ENCODE data around the gene EPS8L2.
A peak's percentile ranks its signal among the peaks of the same experiment; 100 is the strongest.

EPS8L2 gene

GRCh38 chr11:673866-674265 lies 32.2 kb upstream of the EPS8L2 start:
- Histone ChIP-seq H3K36me3 (ENCODE audit: control insufficient read depth, insufficient read depth, low read length) (peaks cover 6% of the 10 kb centered on the region), H3K27ac (ENCODE audit: low read depth, low read length) (no peak overlapping the region), H3K18ac (ENCODE audit: low read length) (no peak overlapping the region), H3K79me2 (ENCODE audit: control insufficient read depth, insufficient read depth, low read length) (no peaks in the 10 kb centered on the region), H3K4ac (ENCODE audit: low read depth, low read length) (no peak overlapping the region), H3K9ac (ENCODE audit: low read length) (no peak overlapping the region), H2BK5ac (ENCODE audit: low read length) (no peak overlapping the region), H4K8ac (ENCODE audit: low read depth, low read length) (no peak overlapping the region), H3K79me1 (ENCODE audit: low read length) (no peaks in the 10 kb centered on the region), H2AK5ac (ENCODE audit: low read length) (no peak overlapping the region), H4K5ac (ENCODE audit: low read length) (no peak overlapping the region), H3K56ac (ENCODE audit: low read length) (no peak overlapping the region), H2BK15ac (replicated peaks; ENCODE audit: low read depth) (no peak overlapping the region), H3K4me1 (ENCODE audit: control insufficient read depth, low read depth, low read length) (no peaks in the 10 kb centered on the region), H3K4me3 (ENCODE audit: low read length) (no peak overlapping the region), H3K23ac (ENCODE audit: low read length) (no peak overlapping the region), H3K27me3 (ENCODE audit: insufficient read depth, low read length, poor library complexity) (no peaks in the 10 kb centered on the region), H2BK120ac (ENCODE audit: low read depth, low read length) (no peak overlapping the region), H3K4me2 (ENCODE audit: low read length) (no peak overlapping the region)
- no peak for DNase-seq
- WGBS (ENCODE audit: extremely low coverage, insufficient coverage, low lambda C conversion rate), result no CpG with 5 or more reads among the region's 8 CpGs

GRCh38 chr11:674406-674805 lies 31.6 kb upstream of the EPS8L2 start:
- no peaks in the 10 kb centered on the region for H3K27me3 ChIP-seq (ENCODE audit: insufficient read depth, low read length, poor library complexity)
- no peak overlapping the region for H3K4me2 ChIP-seq (ENCODE audit: low read length)
- no peak overlapping the region for H4K8ac ChIP-seq (ENCODE audit: low read depth, low read length)
- no peak overlapping the region for H2BK5ac ChIP-seq (ENCODE audit: low read length)
- no peak overlapping the region for H4K5ac ChIP-seq (ENCODE audit: low read length)
- H3K9ac ChIP-seq (ENCODE audit: low read length), result no peak overlapping the region
- H2BK120ac ChIP-seq (ENCODE audit: low read depth, low read length), result no peak overlapping the region
- H3K4ac ChIP-seq (ENCODE audit: low read depth, low read length), result no peak overlapping the region
- no peak overlapping the region for H3K27ac ChIP-seq (ENCODE audit: low read depth, low read length)
- WGBS (ENCODE audit: extremely low coverage, insufficient coverage, low lambda C conversion rate), result no CpG with 5 or more reads among the region's 17 CpGs
- H3K36me3 ChIP-seq (ENCODE audit: control insufficient read depth, insufficient read depth, low read length), result peaks cover 6% of the 10 kb centered on the region
- H3K79me1 ChIP-seq (ENCODE audit: low read length), result no peaks in the 10 kb centered on the region
- H3K23ac ChIP-seq (ENCODE audit: low read length), result no peak overlapping the region
- no peak for DNase-seq
- no peak overlapping the region for H2BK15ac ChIP-seq (replicated peaks; ENCODE audit: low read depth)
- H3K4me3 ChIP-seq (ENCODE audit: low read length), result no peak overlapping the region
- H3K79me2 ChIP-seq (ENCODE audit: control insufficient read depth, insufficient read depth, low read length), result no peaks in the 10 kb centered on the region
- no peaks in the 10 kb centered on the region for H3K4me1 ChIP-seq (ENCODE audit: control insufficient read depth, low read depth, low read length)
- H2AK5ac ChIP-seq (ENCODE audit: low read length), result no peak overlapping the region
- H3K56ac ChIP-seq (ENCODE audit: low read length), result no peak overlapping the region
- no peak overlapping the region for H3K18ac ChIP-seq (ENCODE audit: low read length)

- no peak overlapping the region for H2BK15ac ChIP-seq (replicated peaks; ENCODE audit: low read depth)
- no peak overlapping the region for H2AK5ac ChIP-seq (ENCODE audit: low read length)
- H3K18ac ChIP-seq (ENCODE audit: low read length), result no peak overlapping the region
- no peak overlapping the region for H4K5ac ChIP-seq (ENCODE audit: low read length)
- H3K4ac ChIP-seq (ENCODE audit: low read depth, low read length), result no peak overlapping the region
- H3K4me1 ChIP-seq (ENCODE audit: control insufficient read depth, low read depth, low read length), result no peaks in the 10 kb centered on the region
- H3K27ac ChIP-seq (ENCODE audit: low read depth, low read length), result no peak overlapping the region
- H3K79me1 ChIP-seq (ENCODE audit: low read length), result no peaks in the 10 kb centered on the region
- no peak overlapping the region for H3K23ac ChIP-seq (ENCODE audit: low read length)
- no peak for DNase-seq
- H3K9ac ChIP-seq (ENCODE audit: low read length), result no peak overlapping the region
- H3K4me3 ChIP-seq (ENCODE audit: low read length), result no peak overlapping the region
- no peak overlapping the region for H2BK120ac ChIP-seq (ENCODE audit: low read depth, low read length)
- WGBS (ENCODE audit: extremely low coverage, insufficient coverage, low lambda C conversion rate), result no CpG with 5 or more reads among the region's 3 CpGs
- peaks cover 4% of the 10 kb centered on the region for H3K36me3 ChIP-seq (ENCODE audit: control insufficient read depth, insufficient read depth, low read length)
- H3K27me3 ChIP-seq (ENCODE audit: insufficient read depth, low read length, poor library complexity), result no peaks in the 10 kb centered on the region
- no peak overlapping the region for H3K4me2 ChIP-seq (ENCODE audit: low read length)
- H2BK5ac ChIP-seq (ENCODE audit: low read length), result no peak overlapping the region
- no peaks in the 10 kb centered on the region for H3K79me2 ChIP-seq (ENCODE audit: control insufficient read depth, insufficient read depth, low read length)
- H4K8ac ChIP-seq (ENCODE audit: low read depth, low read length), result no peak overlapping the region
- H3K56ac ChIP-seq (ENCODE audit: low read length), result no peak overlapping the region
These were observed 27.7 kb upstream of the EPS8L2 start for GRCh38 chr11:678297-678696.

GRCh38 chr11:679271-680207 lies 26.5 kb upstream of the EPS8L2 start:
- Histone ChIP-seq H2BK120ac (ENCODE audit: low read depth, low read length) (no peak overlapping the region), H3K79me2 (ENCODE audit: control insufficient read depth, insufficient read depth, low read length) (no peaks in the 10 kb centered on the region), H3K56ac (ENCODE audit: low read length) (no peak overlapping the region), H4K5ac (ENCODE audit: low read length) (no peak overlapping the region), H2BK5ac (ENCODE audit: low read length) (no peak overlapping the region), H3K79me1 (ENCODE audit: low read length) (no peaks in the 10 kb centered on the region), H3K4me2 (ENCODE audit: low read length) (no peak overlapping the region), H3K9ac (ENCODE audit: low read length) (no peak overlapping the region), H3K4me1 (ENCODE audit: control insufficient read depth, low read depth, low read length) (no peaks in the 10 kb centered on the region), H2AK5ac (ENCODE audit: low read length) (no peak overlapping the region), H3K27me3 (ENCODE audit: insufficient read depth, low read length, poor library complexity) (no peaks in the 10 kb centered on the region), H3K4ac (ENCODE audit: low read depth, low read length) (no peak overlapping the region), H3K18ac (ENCODE audit: low read length) (no peak overlapping the region), H3K27ac (ENCODE audit: low read depth, low read length) (no peak overlapping the region), H3K36me3 (ENCODE audit: control insufficient read depth, insufficient read depth, low read length) (peaks cover 6% of the 10 kb centered on the region), H3K23ac (ENCODE audit: low read length) (no peak overlapping the region), H2BK15ac (replicated peaks; ENCODE audit: low read depth) (no peak overlapping the region), H3K4me3 (ENCODE audit: low read length) (no peak overlapping the region), H4K8ac (ENCODE audit: low read depth, low read length) (no peak overlapping the region)
- no CpG with 5 or more reads among the region's 36 CpGs for WGBS (ENCODE audit: extremely low coverage, insufficient coverage, low lambda C conversion rate)
- DNase-seq, result no peak

- H3K36me3 ChIP-seq (ENCODE audit: control insufficient read depth, insufficient read depth, low read length), result peaks cover 8% of the 10 kb centered on the region
These were observed 25.6 kb upstream of the EPS8L2 start for GRCh38 chr11:680476-680875.

More at GRCh38 chr11:680476-680875, 25.6 kb upstream of the EPS8L2 start:
- no peaks in the 10 kb centered on the region for H3K79me1 ChIP-seq (ENCODE audit: low read length)
- peak overlapping the region; percentile 22 for H3K27ac ChIP-seq (ENCODE audit: low read depth, low read length)
- no peaks in the 10 kb centered on the region for H3K79me2 ChIP-seq (ENCODE audit: control insufficient read depth, insufficient read depth, low read length)
- H3K23ac ChIP-seq (ENCODE audit: low read length), result no peak overlapping the region
- H3K56ac ChIP-seq (ENCODE audit: low read length), result peak overlapping the region; percentile 3
- H3K4ac ChIP-seq (ENCODE audit: low read depth, low read length), result no peak overlapping the region
- no peaks in the 10 kb centered on the region for H3K4me1 ChIP-seq (ENCODE audit: control insufficient read depth, low read depth, low read length)
- H2AK5ac ChIP-seq (ENCODE audit: low read length), result no peak overlapping the region
- no peak overlapping the region for H3K18ac ChIP-seq (ENCODE audit: low read length)
- no peak overlapping the region for H3K4me3 ChIP-seq (ENCODE audit: low read length)
- H2BK15ac ChIP-seq (replicated peaks; ENCODE audit: low read depth), result no peak overlapping the region
- H3K4me2 ChIP-seq (ENCODE audit: low read length), result no peak overlapping the region
- no peak for DNase-seq
- H4K5ac ChIP-seq (ENCODE audit: low read length), result no peak overlapping the region
- no peak overlapping the region for H2BK120ac ChIP-seq (ENCODE audit: low read depth, low read length)
- no peaks in the 10 kb centered on the region for H3K27me3 ChIP-seq (ENCODE audit: insufficient read depth, low read length, poor library complexity)
- no CpG with 5 or more reads among the region's 19 CpGs for WGBS (ENCODE audit: extremely low coverage, insufficient coverage, low lambda C conversion rate)
- no peak overlapping the region for H4K8ac ChIP-seq (ENCODE audit: low read depth, low read length)
- H2BK5ac ChIP-seq (ENCODE audit: low read length), result no peak overlapping the region
- H3K9ac ChIP-seq (ENCODE audit: low read length), result no peak overlapping the region

Measured in mesendoderm (in vitro differentiated cells).